Osteocyte (in vitro differentiated cells): Measurements from ENCODE around the gene ZMIZ1. TPM values are rescaled to one million over a fixed set of nuclear protein-coding genes. Genes with fewer than 3 reads are reported as not detected.

Experiments used
- DNase-seq: peaks from one replicate; pipeline ENCODE4 v3.0.0; 2021; ENCODE audit warnings: mixed read lengths; ENCODE audit not compliant: unreplicated experiment; ENCODE audit errors: extremely low spot score
- H3K27ac Mint-ChIP-seq: one replicate; pipeline ENCODE4 v1.8.0; 2021; ENCODE audit warnings: mild to moderate bottlenecking, mixed read lengths; ENCODE audit not compliant: unreplicated experiment
- H3K27me3 Mint-ChIP-seq: one replicate; pipeline ENCODE4 v1.8.0; 2021; ENCODE audit warnings: mixed read lengths; ENCODE audit not compliant: unreplicated experiment
- H3K36me3 Mint-ChIP-seq: one replicate; pipeline ENCODE4 v1.8.0; 2021; ENCODE audit warnings: mixed read lengths; ENCODE audit not compliant: unreplicated experiment
- H3K4me1 Mint-ChIP-seq: one replicate; pipeline ENCODE4 v1.8.0; 2021; ENCODE audit warnings: mixed read lengths; ENCODE audit not compliant: unreplicated experiment
- H3K4me3 Mint-ChIP-seq: one replicate; pipeline ENCODE4 v1.8.0; 2021; ENCODE audit warnings: mild to moderate bottlenecking, moderate library complexity, mixed read lengths; ENCODE audit not compliant: unreplicated experiment
- H3K9me3 Mint-ChIP-seq: one replicate; pipeline ENCODE4 v1.8.0; 2021; ENCODE audit warnings: mixed read lengths; ENCODE audit not compliant: unreplicated experiment
- CTCF ChIP-seq: fragments of 200-600 bp; sonication (generic); IDR thresholded peaks from 2 replicates; pipeline ENCODE4 v1.5.0; 2021; ENCODE audit warnings: antibody characterized with exemption, mild to moderate bottlenecking, moderate library complexity
- total RNA-seq: library from RNA; stranded (reverse); gene quantifications from 2 replicates; pipeline ENCODE4 v1.2.1, GENCODE V29; 2021

ZMIZ1 gene
- total RNA-seq, 1 donor from 2014 or later: 90.5 TPM

- Mint-ChIP-seq H3K27me3 (no peaks in the 10 kb centered on the region), H3K4me1 (peaks cover 57% of the 10 kb centered on the region), H3K36me3 (no peaks in the 10 kb centered on the region), H3K9me3 (no peaks in the 10 kb centered on the region), H3K4me3 (peak overlapping the region; percentile 91), H3K27ac (peak overlapping the region; percentile 91)
- no peak for TF ChIP-seq CTCF
- DNase-seq: peak; percentile 89
Observed at GRCh38 chr10:79070606-79071395, 2.0 kb downstream of the ZMIZ1 start.

- no peaks in the 10 kb centered on the region for H3K36me3 Mint-ChIP-seq
- no peak for DNase-seq
- H3K4me1 Mint-ChIP-seq: peaks cover 64% of the 10 kb centered on the region
- H3K4me3 Mint-ChIP-seq: peak overlapping the region; percentile 91
- no peaks in the 10 kb centered on the region for H3K27me3 Mint-ChIP-seq
- peak overlapping the region; percentile 91 for H3K27ac Mint-ChIP-seq
- TF ChIP-seq CTCF: no peak
- no peaks in the 10 kb centered on the region for H3K9me3 Mint-ChIP-seq
Observed at GRCh38 chr10:79071396-79071923, 2.7 kb downstream of the ZMIZ1 start.

GRCh38 chr10:79072041-79072441, 3.3 kb downstream of the ZMIZ1 start:
- no peak for TF ChIP-seq CTCF
- no peaks in the 10 kb centered on the region for H3K27me3 Mint-ChIP-seq
- H3K27ac Mint-ChIP-seq: peak overlapping the region; percentile 91
- H3K4me3 Mint-ChIP-seq: peak overlapping the region; percentile 91
- H3K4me1 Mint-ChIP-seq: peaks cover 66% of the 10 kb centered on the region
- no peaks in the 10 kb centered on the region for H3K36me3 Mint-ChIP-seq
- H3K9me3 Mint-ChIP-seq: no peaks in the 10 kb centered on the region
- no peak for DNase-seq

- peaks cover 69% of the 10 kb centered on the region for H3K4me1 Mint-ChIP-seq
- no peaks in the 10 kb centered on the region for H3K27me3 Mint-ChIP-seq
- peak; percentile 18 for TF ChIP-seq CTCF
- peak overlapping the region; percentile 91 for H3K27ac Mint-ChIP-seq
- DNase-seq: no peak
- no peak overlapping the region for H3K4me3 Mint-ChIP-seq
- no peaks in the 10 kb centered on the region for H3K36me3 Mint-ChIP-seq
- no peaks in the 10 kb centered on the region for H3K9me3 Mint-ChIP-seq
Observed at GRCh38 chr10:79072994-79073645, 4.4 kb downstream of the ZMIZ1 start.
